ENCODE results near the gene CA6. TPM values are rescaled to one million over a fixed set of nuclear protein-coding genes. Genes with fewer than 3 reads are reported as not detected.

The CA6 gene
- total and polyA plus RNA-seq, 2 experiments from 2014 or later = not detected

GRCh38 chr1:8925406-8925805 lies 20.3 kb upstream of the CA6 start:
- no peaks in the 10 kb centered on the region for H4K20me1 ChIP-seq (ENCODE audit: insufficient read depth, poor library complexity, severe bottlenecking)
- no peaks in the 10 kb centered on the region for H3K4me1 ChIP-seq (ENCODE audit: insufficient read depth)
- TF ChIP-seq EZH2 (IDR thresholded peaks at IDR 0.05; ENCODE audit: borderline replicate concordance) (no peak), CTCF (IDR thresholded peaks at IDR 0.05; ENCODE audit: poor library complexity) (no peak)
- no peaks in the 10 kb centered on the region for H3K79me2 ChIP-seq
- H3K9me3 ChIP-seq (ENCODE audit: low read depth) = no peaks in the 10 kb centered on the region
- H3K4me3 ChIP-seq = no peak overlapping the region
- no peak overlapping the region for H3K4me2 ChIP-seq
- no peak overlapping the region for H2AFZ ChIP-seq
- no peak overlapping the region for H3K27ac ChIP-seq
- no peaks in the 10 kb centered on the region for H3K27me3 ChIP-seq
- H3K36me3 ChIP-seq (replicated peaks; ENCODE audit: insufficient read depth, low read depth) = no peaks in the 10 kb centered on the region
- H3K9me2 ChIP-seq (replicated peaks; ENCODE audit: insufficient read depth) = no peaks in the 10 kb centered on the region
- DNase-seq (ENCODE audit: low spot score) = no peak
- 78% methylated on average over 2 of the region's 2 CpGs for WGBS (ENCODE audit: low lambda C conversion rate, missing lambda C conversion rate)

- H3K27ac ChIP-seq = no peak overlapping the region
- H3K4me3 ChIP-seq = no peak overlapping the region
- H3K4me2 ChIP-seq = no peak overlapping the region
- no peaks in the 10 kb centered on the region for H3K9me3 ChIP-seq (ENCODE audit: low read depth)
- H3K4me1 ChIP-seq (ENCODE audit: insufficient read depth) = no peaks in the 10 kb centered on the region
- H3K36me3 ChIP-seq (replicated peaks; ENCODE audit: insufficient read depth, low read depth) = no peaks in the 10 kb centered on the region
- DNase-seq (ENCODE audit: low spot score) = no peak
- H3K27me3 ChIP-seq = no peaks in the 10 kb centered on the region
- no peak overlapping the region for H2AFZ ChIP-seq
- 90% methylated on average over 9 of the region's 9 CpGs for WGBS (ENCODE audit: low lambda C conversion rate, missing lambda C conversion rate)
- no peak for TF ChIP-seq EZH2 (IDR thresholded peaks at IDR 0.05; ENCODE audit: borderline replicate concordance)
- no peak for TF ChIP-seq EZH2phosphoT487 (IDR thresholded peaks at IDR 0.05; ENCODE audit: low read depth, severe bottlenecking, unreplicated experiment)
- TF ChIP-seq CTCF (IDR thresholded peaks at IDR 0.05; ENCODE audit: poor library complexity) = no peak
- H3K79me2 ChIP-seq = no peaks in the 10 kb centered on the region
- no peaks in the 10 kb centered on the region for H4K20me1 ChIP-seq (ENCODE audit: insufficient read depth, poor library complexity, severe bottlenecking)
- no peaks in the 10 kb centered on the region for H3K9me2 ChIP-seq (replicated peaks; ENCODE audit: insufficient read depth)
Measured at GRCh38 chr1:8925960-8926359, 19.7 kb upstream of the CA6 start.

- Histone ChIP-seq H3K4me3 (no peak overlapping the region), H3K4me2 (no peak overlapping the region), H3K36me3 (replicated peaks; ENCODE audit: insufficient read depth, low read depth) (no peaks in the 10 kb centered on the region), H3K4me1 (ENCODE audit: insufficient read depth) (no peaks in the 10 kb centered on the region), H3K9me2 (replicated peaks; ENCODE audit: insufficient read depth) (no peaks in the 10 kb centered on the region), H2AFZ (no peak overlapping the region), H4K20me1 (ENCODE audit: insufficient read depth, poor library complexity, severe bottlenecking) (no peaks in the 10 kb centered on the region), H3K27me3 (no peaks in the 10 kb centered on the region), H3K27ac (no peak overlapping the region), H3K9me3 (ENCODE audit: low read depth) (no peaks in the 10 kb centered on the region), H3K79me2 (no peaks in the 10 kb centered on the region)
- TF ChIP-seq CTCF (IDR thresholded peaks at IDR 0.05; ENCODE audit: poor library complexity) (no peak), EZH2phosphoT487 (IDR thresholded peaks at IDR 0.05; ENCODE audit: low read depth, severe bottlenecking, unreplicated experiment) (no peak), EZH2 (IDR thresholded peaks at IDR 0.05; ENCODE audit: borderline replicate concordance) (no peak)
- WGBS (ENCODE audit: low lambda C conversion rate, missing lambda C conversion rate) = 94% methylated on average over 12 of the region's 12 CpGs
- no peak for DNase-seq (ENCODE audit: low spot score)
Measured at GRCh38 chr1:8926707-8927694, 18.7 kb upstream of the CA6 start.
